Measurements from ENCODE around the gene DGLUCY.
"Not testable (repeated sequence)": the region's sequence is repeated elsewhere in the genome, so short reads cannot be mapped to it uniquely, and the experiment has no call there.

Gene DGLUCY

GRCh38 chr14:91113829-91114078 lies at the start of gene DGLUCY:
Gene DGLUCY (plus strand): TSS chr14:91114073. CDS start chr14:91160295, 46,222 bp downstream.
- no peak for DNase-seq (ENCODE audit: low read depth)

- no peak for DNase-seq (ENCODE audit: low read depth)
Measured at GRCh38 chr14:91065266-91065665, 48.6 kb upstream of the DGLUCY start.

- no peak for DNase-seq (ENCODE audit: low read depth)
Measured at GRCh38 chr14:91067186-91067585, 46.7 kb upstream of the DGLUCY start.

- no peak for DNase-seq (ENCODE audit: low read depth)
Measured at GRCh38 chr14:91068642-91069041, 45.2 kb upstream of the DGLUCY start.

GRCh38 chr14:91070572-91070971 lies 43.3 kb upstream of the DGLUCY start:
- DNase-seq (ENCODE audit: low read depth) = no peak

- no peak for DNase-seq (ENCODE audit: low read depth)
Measured at GRCh38 chr14:91075553-91075952, 38.3 kb upstream of the DGLUCY start.

- no peak for DNase-seq (ENCODE audit: low read depth)
Measured at GRCh38 chr14:91078095-91078737, 35.7 kb upstream of the DGLUCY start.

GRCh38 chr14:91080071-91080470 lies 33.8 kb upstream of the DGLUCY start:
- DNase-seq (ENCODE audit: low read depth) = no peak

- no peak for DNase-seq (ENCODE audit: low read depth)
Measured at GRCh38 chr14:91082282-91082681, 31.6 kb upstream of the DGLUCY start.

GRCh38 chr14:91084516-91084915 lies 29.4 kb upstream of the DGLUCY start:
- DNase-seq (ENCODE audit: low read depth) = no peak

- DNase-seq (ENCODE audit: low read depth) = not testable (repeated sequence)
Measured at GRCh38 chr14:91087470-91087869, 26.4 kb upstream of the DGLUCY start.

- DNase-seq (ENCODE audit: low read depth) = no peak
Measured at GRCh38 chr14:91088585-91089235, 25.2 kb upstream of the DGLUCY start.

- no peak for DNase-seq (ENCODE audit: low read depth)
Measured at GRCh38 chr14:91089958-91090535, 23.8 kb upstream of the DGLUCY start.

GRCh38 chr14:91090743-91091142 lies 23.1 kb upstream of the DGLUCY start:
- DNase-seq (ENCODE audit: low read depth) = no peak

- DNase-seq (ENCODE audit: low read depth) = no peak
Measured at GRCh38 chr14:91092073-91092472, 21.8 kb upstream of the DGLUCY start.

- DNase-seq (ENCODE audit: low read depth) = not testable (repeated sequence)
Measured at GRCh38 chr14:91093743-91094472, 20.0 kb upstream of the DGLUCY start.

- DNase-seq (ENCODE audit: low read depth) = no peak
Measured at GRCh38 chr14:91094772-91095171, 19.1 kb upstream of the DGLUCY start.

- DNase-seq (ENCODE audit: low read depth) = no peak
Measured at GRCh38 chr14:91095178-91095577, 18.7 kb upstream of the DGLUCY start.

- not testable (repeated sequence) for DNase-seq (ENCODE audit: low read depth)
Measured at GRCh38 chr14:91097657-91098056, 16.2 kb upstream of the DGLUCY start.

GRCh38 chr14:91098591-91098990 lies 15.3 kb upstream of the DGLUCY start:
- no peak for DNase-seq (ENCODE audit: low read depth)

- no peak for DNase-seq (ENCODE audit: low read depth)
Measured at GRCh38 chr14:91100102-91100501, 13.8 kb upstream of the DGLUCY start.

- no peak for DNase-seq (ENCODE audit: low read depth)
Measured at GRCh38 chr14:91103116-91103515, 10.8 kb upstream of the DGLUCY start.

GRCh38 chr14:91108941-91109611 lies 4.8 kb upstream of the DGLUCY start:
- no peak for DNase-seq (ENCODE audit: low read depth)

All from GM04503 (cell line).